Hepatocyte (in vitro differentiated cells): Measurements from ENCODE around the gene TUBGCP4. TPM values are rescaled to one million over a fixed set of nuclear protein-coding genes. Genes with fewer than 3 reads are reported as not detected.
"Not testable (repeated sequence)": the region's sequence is repeated elsewhere in the genome, so short reads cannot be mapped to it uniquely, and the experiment has no call there.

Experiments
- DNase-seq: peaks from one replicate; pipeline ENCODE4 v3.0.0-alpha.2; 2016; ENCODE audit warnings: low spot score
- H2AFZ ChIP-seq: fragments of 200-600 bp; sonication (generic); 2 replicates; pipeline ENCODE4 v1.6.0; 2016; ENCODE audit warnings: antibody characterized with exemption, mild to moderate bottlenecking
- H3K27ac ChIP-seq: fragments of 200-600 bp; sonication (generic); 2 replicates; pipeline ENCODE4 v1.5.1; 2016; ENCODE audit warnings: mild to moderate bottlenecking
- H3K27me3 ChIP-seq: fragments of 200-600 bp; sonication (generic); 2 replicates; pipeline ENCODE4 v1.6.1; 2016
- H3K36me3 ChIP-seq: fragments of 200-600 bp; sonication (generic); replicated peaks from 2 replicates; pipeline ENCODE4 v1.5.1; 2016; ENCODE audit warnings: low read depth; ENCODE audit not compliant: insufficient read depth
- H3K4me1 ChIP-seq: fragments of 200-600 bp; sonication (generic); 2 replicates; pipeline ENCODE4 v1.5.1; 2016; ENCODE audit warnings: mild to moderate bottlenecking, moderate library complexity; ENCODE audit not compliant: insufficient read depth
- H3K4me2 ChIP-seq: fragments of 200-600 bp; sonication (generic); 2 replicates; pipeline ENCODE4 v1.6.0; 2016
- H3K4me3 ChIP-seq: fragments of 200-600 bp; sonication (generic); 2 replicates; pipeline ENCODE4 v1.5.1; 2016; ENCODE audit warnings: mild to moderate bottlenecking
- H3K79me2 ChIP-seq: fragments of 200-600 bp; sonication (generic); 2 replicates; pipeline ENCODE4 v1.6.0; 2017; ENCODE audit warnings: mild to moderate bottlenecking
- H3K9me2 ChIP-seq: fragments of 200-600 bp; sonication (generic); replicated peaks from 2 replicates; pipeline ENCODE4 v1.6.0; 2017; ENCODE audit warnings: mild to moderate bottlenecking; ENCODE audit not compliant: insufficient read depth
- H3K9me3 ChIP-seq: fragments of 200-600 bp; sonication (generic); 2 replicates; pipeline ENCODE4 v1.5.1; 2016; ENCODE audit warnings: low read depth, mild to moderate bottlenecking
- H4K20me1 ChIP-seq: fragments of 200-600 bp; sonication (generic); 2 replicates; pipeline ENCODE4 v1.6.0; 2016; ENCODE audit warnings: mild to moderate bottlenecking; ENCODE audit not compliant: insufficient read depth, poor library complexity, severe bottlenecking
- EZH2 ChIP-seq: fragments of 200-600 bp; sonication (generic); IDR thresholded peaks from 2 replicates; pipeline ENCODE4 v1.6.1; 2016; ENCODE audit warnings: antibody characterized with exemption, mild to moderate bottlenecking, borderline replicate concordance
- EZH2phosphoT487 ChIP-seq: fragments of 200-600 bp; sonication (generic); IDR thresholded peaks from one replicate; pipeline ENCODE4 v1.6.1; 2018; ENCODE audit warnings: antibody characterized with exemption, mild to moderate bottlenecking, low read depth, moderate library complexity; ENCODE audit not compliant: unreplicated experiment, severe bottlenecking
- WGBS: methylation state at CpG from one replicate; pipeline ENCODE4 v1.1.6; 2016; ENCODE audit warnings: low lambda C conversion rate; ENCODE audit errors: missing lambda C conversion rate; 5-methylcytosine and 5-hydroxymethylcytosine counted together
- polyA plus RNA-seq: library from polyadenylated mRNA; unstranded; fragments of >200 nt; fragmentation: Nextera tagmentation; extraction: Ambion mirVana; gene quantifications from 2 replicates; pipeline ENCODE4 v1.2.1, GENCODE V29; 2016
- total RNA-seq: library from RNA; depleted of rRNA; stranded (reverse); fragments of >200 nt; gene quantifications from 2 replicates; pipeline ENCODE4 v1.2.3, GENCODE V29; 2014
- TF ChIP-seq, protein P1 (sequence below): fragments of 200-600 bp; sonication (generic); IDR thresholded peaks from 2 replicates; pipeline ENCODE4 v1.5.1; 2016; ENCODE audit warnings: antibody characterized with exemption, mild to moderate bottlenecking; ENCODE audit not compliant: poor library complexity

The TUBGCP4 gene
- total and polyA plus RNA-seq, 2 experiments from 2014 or later: 12.0 to 17.2 TPM

GRCh38 chr15:43378601-43379000, 7.7 kb downstream of the TUBGCP4 start:
- H3K27ac ChIP-seq: no peak overlapping the region
- no peaks in the 10 kb centered on the region for H4K20me1 ChIP-seq
- no peak overlapping the region for H2AFZ ChIP-seq
- TF ChIP-seq EZH2phosphoT487 (no peak), EZH2 (no peak)
- TF ChIP-seq, protein P1, sequence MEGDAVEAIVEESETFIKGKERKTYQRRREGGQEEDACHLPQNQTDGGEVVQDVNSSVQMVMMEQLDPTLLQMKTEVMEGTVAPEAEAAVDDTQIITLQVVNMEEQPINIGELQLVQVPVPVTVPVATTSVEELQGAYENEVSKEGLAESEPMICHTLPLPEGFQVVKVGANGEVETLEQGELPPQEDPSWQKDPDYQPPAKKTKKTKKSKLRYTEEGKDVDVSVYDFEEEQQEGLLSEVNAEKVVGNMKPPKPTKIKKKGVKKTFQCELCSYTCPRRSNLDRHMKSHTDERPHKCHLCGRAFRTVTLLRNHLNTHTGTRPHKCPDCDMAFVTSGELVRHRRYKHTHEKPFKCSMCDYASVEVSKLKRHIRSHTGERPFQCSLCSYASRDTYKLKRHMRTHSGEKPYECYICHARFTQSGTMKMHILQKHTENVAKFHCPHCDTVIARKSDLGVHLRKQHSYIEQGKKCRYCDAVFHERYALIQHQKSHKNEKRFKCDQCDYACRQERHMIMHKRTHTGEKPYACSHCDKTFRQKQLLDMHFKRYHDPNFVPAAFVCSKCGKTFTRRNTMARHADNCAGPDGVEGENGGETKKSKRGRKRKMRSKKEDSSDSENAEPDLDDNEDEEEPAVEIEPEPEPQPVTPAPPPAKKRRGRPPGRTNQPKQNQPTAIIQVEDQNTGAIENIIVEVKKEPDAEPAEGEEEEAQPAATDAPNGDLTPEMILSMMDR: no peak
- H3K36me3 ChIP-seq: no peaks in the 10 kb centered on the region
- H3K4me2 ChIP-seq: no peak overlapping the region
- no peaks in the 10 kb centered on the region for H3K4me1 ChIP-seq
- no peaks in the 10 kb centered on the region for H3K9me2 ChIP-seq
- no peak for DNase-seq
- H3K9me3 ChIP-seq: no peaks in the 10 kb centered on the region
- H3K27me3 ChIP-seq: no peaks in the 10 kb centered on the region
- H3K79me2 ChIP-seq: peaks cover 12% of the 10 kb centered on the region
- H3K4me3 ChIP-seq: no peak overlapping the region

- Histone ChIP-seq H3K27ac (no peak overlapping the region), H3K4me1 (no peaks in the 10 kb centered on the region), H3K9me3 (no peaks in the 10 kb centered on the region), H3K27me3 (no peaks in the 10 kb centered on the region), H4K20me1 (no peaks in the 10 kb centered on the region), H2AFZ (no peak overlapping the region), H3K79me2 (no peaks in the 10 kb centered on the region), H3K4me3 (no peak overlapping the region), H3K9me2 (no peaks in the 10 kb centered on the region), H3K4me2 (no peak overlapping the region), H3K36me3 (no peaks in the 10 kb centered on the region)
- 83% methylated on average over 4 of the region's 4 CpGs for WGBS
- no peak for TF ChIP-seq EZH2
- no peak for TF ChIP-seq EZH2phosphoT487
- TF ChIP-seq, protein P1: no peak
- no peak for DNase-seq
Observed at GRCh38 chr15:43382310-43382709, 11.4 kb downstream of the TUBGCP4 start.

DNA sequence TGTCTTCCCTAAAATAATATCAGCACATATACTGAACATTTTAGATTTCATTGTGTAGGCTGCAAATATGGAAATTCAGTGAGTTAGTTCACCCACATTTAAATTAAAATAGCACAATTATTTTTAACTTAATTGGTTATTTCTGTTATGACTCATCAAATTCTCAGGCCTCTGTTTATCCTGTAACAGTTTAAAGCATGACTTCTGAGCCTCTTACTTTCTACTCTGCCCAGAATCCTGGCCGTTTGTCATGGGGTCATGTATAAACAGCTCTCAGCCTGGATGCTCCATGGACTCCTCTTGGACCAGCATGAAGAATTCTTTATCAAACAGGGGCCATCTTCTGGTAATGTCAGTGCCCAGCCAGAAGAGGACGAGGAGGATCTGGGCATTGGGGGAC, 12.2 kb downstream of the TUBGCP4 start:
- no peak for DNase-seq
- H3K36me3 ChIP-seq: no peaks in the 10 kb centered on the region
- H3K79me2 ChIP-seq: no peaks in the 10 kb centered on the region
- H3K9me3 ChIP-seq: no peaks in the 10 kb centered on the region
- no peaks in the 10 kb centered on the region for H3K4me1 ChIP-seq
- 86% methylated on average over 2 of the region's 2 CpGs for WGBS
- H3K27ac ChIP-seq: no peak overlapping the region
- no peaks in the 10 kb centered on the region for H4K20me1 ChIP-seq
- H3K4me3 ChIP-seq: no peak overlapping the region
- H3K4me2 ChIP-seq: no peak overlapping the region
- H2AFZ ChIP-seq: no peak overlapping the region
- no peaks in the 10 kb centered on the region for H3K27me3 ChIP-seq
- no peak for TF ChIP-seq EZH2
- TF ChIP-seq, protein P1: no peak
- TF ChIP-seq EZH2phosphoT487: no peak
- H3K9me2 ChIP-seq: no peaks in the 10 kb centered on the region

DNA sequence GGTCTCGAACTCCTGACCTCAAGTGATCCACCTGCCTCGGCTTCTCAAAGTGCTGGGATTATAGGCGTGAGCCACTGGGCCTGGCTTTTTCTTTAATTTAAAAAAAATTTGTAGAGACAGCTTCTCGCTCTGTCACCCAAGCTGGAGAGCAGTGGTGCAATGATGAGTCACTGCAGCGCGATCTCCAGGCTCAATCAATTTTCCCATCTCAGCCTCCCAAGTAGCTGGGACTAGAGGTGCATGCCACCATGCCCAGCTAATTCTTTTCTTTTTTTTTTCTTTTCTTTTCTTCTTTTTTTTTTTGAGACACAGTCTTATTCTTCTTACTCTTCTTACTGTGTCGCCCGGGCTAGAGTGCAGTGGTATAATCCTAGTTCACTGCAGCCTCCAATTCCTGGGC, 19.8 kb downstream of the TUBGCP4 start:
- Histone ChIP-seq H3K79me2 (no peaks in the 10 kb centered on the region), H3K27me3 (no peaks in the 10 kb centered on the region), H3K27ac (no peak overlapping the region), H3K36me3 (no peaks in the 10 kb centered on the region), H3K4me3 (no peak overlapping the region), H3K4me1 (no peaks in the 10 kb centered on the region), H3K4me2 (no peak overlapping the region), H4K20me1 (no peaks in the 10 kb centered on the region), H3K9me3 (no peaks in the 10 kb centered on the region), H2AFZ (no peak overlapping the region), H3K9me2 (no peaks in the 10 kb centered on the region)
- TF ChIP-seq EZH2phosphoT487 (no peak), EZH2 (no peak)
- TF ChIP-seq, protein P1: no peak
- 100% methylated on average over 8 of the region's 8 CpGs for WGBS
- DNase-seq: no peak

- not testable (repeated sequence) for H4K20me1 ChIP-seq, H2AFZ ChIP-seq, H3K9me2 ChIP-seq, H3K4me3 ChIP-seq, H3K36me3 ChIP-seq, H3K9me3 ChIP-seq, H3K4me2 ChIP-seq, H3K79me2 ChIP-seq, DNase-seq, H3K27me3 ChIP-seq, H3K27ac ChIP-seq, H3K4me1 ChIP-seq
- 98% methylated on average over 6 of the region's 6 CpGs for WGBS
Observed at GRCh38 chr15:43393592-43393991, 22.7 kb downstream of the TUBGCP4 start.
